Measurements from ENCODE around the gene MGMT.

- TF ChIP-seq CTCF (IDR thresholded peaks at IDR 0.05; ENCODE audit: low read length) (no peak), EZH2 (IDR thresholded peaks at IDR 0.05; ENCODE audit: borderline replicate concordance, low read length) (no peak)
These were observed 59.9 kb downstream of the MGMT start for GRCh38 chr10:129526943-129527342.

Data from OCI-LY1 (cell line).